HL-60 (cell line): ENCODE results near the gene DENND1A.

Source experiments
- DNase-seq, 2 experiments: peaks; one replicate each; pipeline ENCODE4 v3.0.0-alpha.2; 2010 to 2020; ENCODE audit warnings: low read depth in 1 of 2, low spot score in 1 of 2
- H3K27ac ChIP-seq: fragments of 250-450 bp; sonication (Bioruptor Pico); replicated peaks from 2 replicates; pipeline ENCODE4 v1.5.1; 2020; ENCODE audit warnings: mild to moderate bottlenecking, moderate library complexity
- H3K27me3 ChIP-seq: fragments of 250-450 bp; sonication (Bioruptor Pico); 2 replicates; pipeline ENCODE4 v1.5.1; 2021; ENCODE audit warnings: mild to moderate bottlenecking, moderate library complexity; ENCODE audit not compliant: insufficient read depth, poor library complexity, severe bottlenecking
- H3K4me3 ChIP-seq: replicated peaks from 2 replicates; pipeline ENCODE4 v1.5.1; 2011; ENCODE audit warnings: mild to moderate bottlenecking, control low read depth, low read length; ENCODE audit not compliant: insufficient read depth
- GABPA ChIP-seq: IDR thresholded peaks from 2 replicates; pipeline ENCODE4 v1.6.1; 2012; ENCODE audit warnings: low read depth
- POLR2AphosphoS5 ChIP-seq: IDR thresholded peaks from 2 replicates; pipeline ENCODE4 v1.6.1; 2012; ENCODE audit warnings: low read depth
- SPI1 ChIP-seq: IDR thresholded peaks from 2 replicates; pipeline ENCODE4 v1.6.1; 2012; ENCODE audit warnings: low read depth, mild to moderate bottlenecking, borderline replicate concordance
- TF ChIP-seq, protein P1 (sequence below): IDR thresholded peaks from 2 replicates; pipeline ENCODE4 v1.6.1; 2012; ENCODE audit warnings: low read depth; ENCODE audit not compliant: insufficient replicate concordance
- TF ChIP-seq, protein P2 (sequence below): IDR thresholded peaks from one replicate; pipeline ENCODE4 v1.5.1; 2011; ENCODE audit warnings: low read length, control low read depth, inconsistent platforms; ENCODE audit not compliant: insufficient read depth

The DENND1A gene

DNA sequence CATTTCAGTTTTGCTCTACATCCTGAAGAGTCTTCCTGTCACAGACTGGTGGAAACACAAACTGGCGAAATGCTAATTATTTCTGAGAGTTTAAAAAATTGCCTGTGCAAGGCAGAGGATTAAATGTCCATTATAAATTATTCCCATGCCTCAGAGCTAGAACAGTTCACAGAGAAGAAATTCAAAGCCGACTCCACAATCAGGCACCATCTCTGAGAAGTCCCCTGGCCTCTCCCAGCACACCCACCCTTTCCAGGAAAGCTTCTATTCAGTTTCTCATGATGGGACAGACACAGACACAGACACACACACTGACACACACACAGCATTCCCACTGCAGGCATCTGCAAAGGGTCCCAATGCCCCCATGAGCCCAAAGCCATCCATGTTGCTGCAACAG is 253.1 kb downstream of the DENND1A start:
- DNase-seq, result no peak
- no peak for TF ChIP-seq GABPA
- TF ChIP-seq SPI1, result no peak
- TF ChIP-seq POLR2AphosphoS5, result no peak
- TF ChIP-seq, protein P1, sequence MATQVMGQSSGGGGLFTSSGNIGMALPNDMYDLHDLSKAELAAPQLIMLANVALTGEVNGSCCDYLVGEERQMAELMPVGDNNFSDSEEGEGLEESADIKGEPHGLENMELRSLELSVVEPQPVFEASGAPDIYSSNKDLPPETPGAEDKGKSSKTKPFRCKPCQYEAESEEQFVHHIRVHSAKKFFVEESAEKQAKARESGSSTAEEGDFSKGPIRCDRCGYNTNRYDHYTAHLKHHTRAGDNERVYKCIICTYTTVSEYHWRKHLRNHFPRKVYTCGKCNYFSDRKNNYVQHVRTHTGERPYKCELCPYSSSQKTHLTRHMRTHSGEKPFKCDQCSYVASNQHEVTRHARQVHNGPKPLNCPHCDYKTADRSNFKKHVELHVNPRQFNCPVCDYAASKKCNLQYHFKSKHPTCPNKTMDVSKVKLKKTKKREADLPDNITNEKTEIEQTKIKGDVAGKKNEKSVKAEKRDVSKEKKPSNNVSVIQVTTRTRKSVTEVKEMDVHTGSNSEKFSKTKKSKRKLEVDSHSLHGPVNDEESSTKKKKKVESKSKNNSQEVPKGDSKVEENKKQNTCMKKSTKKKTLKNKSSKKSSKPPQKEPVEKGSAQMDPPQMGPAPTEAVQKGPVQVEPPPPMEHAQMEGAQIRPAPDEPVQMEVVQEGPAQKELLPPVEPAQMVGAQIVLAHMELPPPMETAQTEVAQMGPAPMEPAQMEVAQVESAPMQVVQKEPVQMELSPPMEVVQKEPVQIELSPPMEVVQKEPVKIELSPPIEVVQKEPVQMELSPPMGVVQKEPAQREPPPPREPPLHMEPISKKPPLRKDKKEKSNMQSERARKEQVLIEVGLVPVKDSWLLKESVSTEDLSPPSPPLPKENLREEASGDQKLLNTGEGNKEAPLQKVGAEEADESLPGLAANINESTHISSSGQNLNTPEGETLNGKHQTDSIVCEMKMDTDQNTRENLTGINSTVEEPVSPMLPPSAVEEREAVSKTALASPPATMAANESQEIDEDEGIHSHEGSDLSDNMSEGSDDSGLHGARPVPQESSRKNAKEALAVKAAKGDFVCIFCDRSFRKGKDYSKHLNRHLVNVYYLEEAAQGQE, result no peak
- TF ChIP-seq, protein P2, sequence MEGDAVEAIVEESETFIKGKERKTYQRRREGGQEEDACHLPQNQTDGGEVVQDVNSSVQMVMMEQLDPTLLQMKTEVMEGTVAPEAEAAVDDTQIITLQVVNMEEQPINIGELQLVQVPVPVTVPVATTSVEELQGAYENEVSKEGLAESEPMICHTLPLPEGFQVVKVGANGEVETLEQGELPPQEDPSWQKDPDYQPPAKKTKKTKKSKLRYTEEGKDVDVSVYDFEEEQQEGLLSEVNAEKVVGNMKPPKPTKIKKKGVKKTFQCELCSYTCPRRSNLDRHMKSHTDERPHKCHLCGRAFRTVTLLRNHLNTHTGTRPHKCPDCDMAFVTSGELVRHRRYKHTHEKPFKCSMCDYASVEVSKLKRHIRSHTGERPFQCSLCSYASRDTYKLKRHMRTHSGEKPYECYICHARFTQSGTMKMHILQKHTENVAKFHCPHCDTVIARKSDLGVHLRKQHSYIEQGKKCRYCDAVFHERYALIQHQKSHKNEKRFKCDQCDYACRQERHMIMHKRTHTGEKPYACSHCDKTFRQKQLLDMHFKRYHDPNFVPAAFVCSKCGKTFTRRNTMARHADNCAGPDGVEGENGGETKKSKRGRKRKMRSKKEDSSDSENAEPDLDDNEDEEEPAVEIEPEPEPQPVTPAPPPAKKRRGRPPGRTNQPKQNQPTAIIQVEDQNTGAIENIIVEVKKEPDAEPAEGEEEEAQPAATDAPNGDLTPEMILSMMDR, result no peak
- Histone ChIP-seq H3K27me3 (no peaks in the 10 kb centered on the region), H3K4me3 (no peak overlapping the region), H3K27ac (no peak overlapping the region)

DNA sequence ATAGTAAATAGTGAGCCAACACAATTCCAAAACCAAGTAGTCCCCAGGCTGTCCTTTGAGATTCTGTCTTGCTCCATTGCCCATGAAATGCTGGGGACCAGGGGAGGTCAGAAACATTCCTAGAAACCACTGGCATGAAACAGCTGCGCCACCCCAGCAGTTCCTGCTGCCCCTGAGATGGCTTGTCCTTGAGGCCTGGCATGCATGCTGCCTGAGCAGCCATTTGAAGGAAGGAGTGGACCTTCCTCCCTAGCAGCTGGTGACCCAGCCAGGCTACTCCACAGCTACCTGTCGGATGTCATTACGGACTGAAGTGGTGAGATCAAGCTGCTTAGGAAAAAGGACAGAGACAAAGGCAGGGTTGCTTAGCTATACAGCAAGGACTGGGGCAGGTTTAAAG is 260.6 kb downstream of the DENND1A start:
- no peak for DNase-seq
- Histone ChIP-seq H3K4me3 (no peak overlapping the region), H3K27ac (no peak overlapping the region), H3K27me3 (no peaks in the 10 kb centered on the region)
- TF ChIP-seq, protein P1, result no peak
- TF ChIP-seq, protein P2, result no peak

DNA sequence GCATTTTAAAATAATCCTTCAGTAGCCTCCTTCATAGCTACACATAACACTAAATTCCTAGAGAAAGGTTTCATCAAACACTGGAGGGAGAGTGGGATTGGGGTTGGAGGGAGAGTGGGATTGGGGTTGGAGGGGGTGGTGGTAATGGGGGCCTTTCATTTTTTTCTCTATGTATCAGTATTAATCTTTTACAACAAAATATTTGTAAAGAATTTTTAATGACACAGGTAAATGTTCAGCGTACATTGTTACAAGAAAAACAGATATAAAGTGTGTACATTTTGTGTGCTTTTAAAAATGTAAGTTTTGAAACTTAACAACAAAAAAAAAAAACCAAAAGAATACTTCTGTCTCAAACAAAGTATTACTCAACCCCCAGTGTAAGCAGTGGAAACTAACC is 266.4 kb downstream of the DENND1A start:
- no peak for DNase-seq
- TF ChIP-seq SPI1 (no peak), GABPA (no peak), POLR2AphosphoS5 (no peak)
- TF ChIP-seq, protein P1, result no peak
- TF ChIP-seq, protein P2, result no peak
- Histone ChIP-seq H3K27ac (no peak overlapping the region), H3K27me3 (no peaks in the 10 kb centered on the region), H3K4me3 (no peak overlapping the region)
